Hepatocyte (in vitro differentiated cells): ENCODE results near the gene RNF34. TPM values are rescaled to one million over a fixed set of nuclear protein-coding genes. Genes with fewer than 3 reads are reported as not detected.

Source experiments
- DNase-seq: peaks from one replicate; pipeline ENCODE4 v3.0.0-alpha.2; 2016; ENCODE audit warnings: low spot score
- H2AFZ ChIP-seq: fragments of 200-600 bp; sonication (generic); 2 replicates; pipeline ENCODE4 v1.6.0; 2016; ENCODE audit warnings: antibody characterized with exemption, mild to moderate bottlenecking
- H3K27ac ChIP-seq: fragments of 200-600 bp; sonication (generic); 2 replicates; pipeline ENCODE4 v1.5.1; 2016; ENCODE audit warnings: mild to moderate bottlenecking
- H3K27me3 ChIP-seq: fragments of 200-600 bp; sonication (generic); 2 replicates; pipeline ENCODE4 v1.6.1; 2016
- H3K36me3 ChIP-seq: fragments of 200-600 bp; sonication (generic); replicated peaks from 2 replicates; pipeline ENCODE4 v1.5.1; 2016; ENCODE audit warnings: low read depth; ENCODE audit not compliant: insufficient read depth
- H3K4me1 ChIP-seq: fragments of 200-600 bp; sonication (generic); 2 replicates; pipeline ENCODE4 v1.5.1; 2016; ENCODE audit warnings: mild to moderate bottlenecking, moderate library complexity; ENCODE audit not compliant: insufficient read depth
- H3K4me2 ChIP-seq: fragments of 200-600 bp; sonication (generic); 2 replicates; pipeline ENCODE4 v1.6.0; 2016
- H3K4me3 ChIP-seq: fragments of 200-600 bp; sonication (generic); 2 replicates; pipeline ENCODE4 v1.5.1; 2016; ENCODE audit warnings: mild to moderate bottlenecking
- H3K79me2 ChIP-seq: fragments of 200-600 bp; sonication (generic); 2 replicates; pipeline ENCODE4 v1.6.0; 2017; ENCODE audit warnings: mild to moderate bottlenecking
- H3K9me2 ChIP-seq: fragments of 200-600 bp; sonication (generic); replicated peaks from 2 replicates; pipeline ENCODE4 v1.6.0; 2017; ENCODE audit warnings: mild to moderate bottlenecking; ENCODE audit not compliant: insufficient read depth
- H3K9me3 ChIP-seq: fragments of 200-600 bp; sonication (generic); 2 replicates; pipeline ENCODE4 v1.5.1; 2016; ENCODE audit warnings: low read depth, mild to moderate bottlenecking
- H4K20me1 ChIP-seq: fragments of 200-600 bp; sonication (generic); 2 replicates; pipeline ENCODE4 v1.6.0; 2016; ENCODE audit warnings: mild to moderate bottlenecking; ENCODE audit not compliant: insufficient read depth, poor library complexity, severe bottlenecking
- EZH2 ChIP-seq: fragments of 200-600 bp; sonication (generic); IDR thresholded peaks from 2 replicates; pipeline ENCODE4 v1.6.1; 2016; ENCODE audit warnings: antibody characterized with exemption, mild to moderate bottlenecking, borderline replicate concordance
- EZH2phosphoT487 ChIP-seq: fragments of 200-600 bp; sonication (generic); IDR thresholded peaks from one replicate; pipeline ENCODE4 v1.6.1; 2018; ENCODE audit warnings: antibody characterized with exemption, mild to moderate bottlenecking, low read depth, moderate library complexity; ENCODE audit not compliant: unreplicated experiment, severe bottlenecking
- WGBS: methylation state at CpG from one replicate; pipeline ENCODE4 v1.1.6; 2016; ENCODE audit warnings: low lambda C conversion rate; ENCODE audit errors: missing lambda C conversion rate; 5-methylcytosine and 5-hydroxymethylcytosine counted together
- polyA plus RNA-seq: library from polyadenylated mRNA; unstranded; fragments of >200 nt; fragmentation: Nextera tagmentation; extraction: Ambion mirVana; gene quantifications from 2 replicates; pipeline ENCODE4 v1.2.1, GENCODE V29; 2016
- total RNA-seq: library from RNA; depleted of rRNA; stranded (reverse); fragments of >200 nt; gene quantifications from 2 replicates; pipeline ENCODE4 v1.2.3, GENCODE V29; 2014
- TF ChIP-seq, protein P1 (sequence below): fragments of 200-600 bp; sonication (generic); IDR thresholded peaks from 2 replicates; pipeline ENCODE4 v1.5.1; 2016; ENCODE audit warnings: antibody characterized with exemption, mild to moderate bottlenecking; ENCODE audit not compliant: poor library complexity

Gene RNF34
- total and polyA plus RNA-seq, 2 experiments from 2014 or later = 37.0 to 42.2 TPM

DNA sequence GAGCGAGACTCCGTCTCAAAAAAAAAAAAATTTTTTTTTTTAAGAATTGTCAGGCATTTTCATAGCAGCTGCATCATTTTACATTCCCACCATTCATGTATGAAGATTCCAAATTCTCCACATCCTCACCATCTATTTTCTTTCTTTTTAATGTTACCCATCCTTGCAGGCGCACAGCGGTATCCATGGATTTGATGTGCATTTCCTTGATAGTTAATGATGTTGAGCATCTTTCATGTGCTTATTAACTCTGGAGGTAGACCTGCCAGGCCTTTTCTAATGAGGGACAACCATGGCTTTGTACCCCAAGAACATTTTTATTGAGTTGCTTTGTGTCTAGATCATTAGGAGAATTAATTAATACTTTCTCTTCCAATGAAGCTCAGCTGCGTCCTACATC is 1.6 kb upstream of the RNF34 start:
- TF ChIP-seq EZH2phosphoT487 (no peak), EZH2 (no peak)
- TF ChIP-seq, protein P1, sequence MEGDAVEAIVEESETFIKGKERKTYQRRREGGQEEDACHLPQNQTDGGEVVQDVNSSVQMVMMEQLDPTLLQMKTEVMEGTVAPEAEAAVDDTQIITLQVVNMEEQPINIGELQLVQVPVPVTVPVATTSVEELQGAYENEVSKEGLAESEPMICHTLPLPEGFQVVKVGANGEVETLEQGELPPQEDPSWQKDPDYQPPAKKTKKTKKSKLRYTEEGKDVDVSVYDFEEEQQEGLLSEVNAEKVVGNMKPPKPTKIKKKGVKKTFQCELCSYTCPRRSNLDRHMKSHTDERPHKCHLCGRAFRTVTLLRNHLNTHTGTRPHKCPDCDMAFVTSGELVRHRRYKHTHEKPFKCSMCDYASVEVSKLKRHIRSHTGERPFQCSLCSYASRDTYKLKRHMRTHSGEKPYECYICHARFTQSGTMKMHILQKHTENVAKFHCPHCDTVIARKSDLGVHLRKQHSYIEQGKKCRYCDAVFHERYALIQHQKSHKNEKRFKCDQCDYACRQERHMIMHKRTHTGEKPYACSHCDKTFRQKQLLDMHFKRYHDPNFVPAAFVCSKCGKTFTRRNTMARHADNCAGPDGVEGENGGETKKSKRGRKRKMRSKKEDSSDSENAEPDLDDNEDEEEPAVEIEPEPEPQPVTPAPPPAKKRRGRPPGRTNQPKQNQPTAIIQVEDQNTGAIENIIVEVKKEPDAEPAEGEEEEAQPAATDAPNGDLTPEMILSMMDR = no peak
- Histone ChIP-seq H3K4me1 (peaks cover 10% of the 10 kb centered on the region), H3K4me3 (no peak overlapping the region), H3K4me2 (peak overlapping the region; percentile 80), H3K9me3 (no peaks in the 10 kb centered on the region), H2AFZ (no peak overlapping the region), H3K27ac (no peak overlapping the region), H3K36me3 (no peaks in the 10 kb centered on the region), H3K9me2 (no peaks in the 10 kb centered on the region), H3K27me3 (no peaks in the 10 kb centered on the region), H4K20me1 (peaks cover 10% of the 10 kb centered on the region), H3K79me2 (peaks cover 38% of the 10 kb centered on the region)
- DNase-seq = no peak
- WGBS = 100% methylated on average over 5 of the region's 5 CpGs

DNA sequence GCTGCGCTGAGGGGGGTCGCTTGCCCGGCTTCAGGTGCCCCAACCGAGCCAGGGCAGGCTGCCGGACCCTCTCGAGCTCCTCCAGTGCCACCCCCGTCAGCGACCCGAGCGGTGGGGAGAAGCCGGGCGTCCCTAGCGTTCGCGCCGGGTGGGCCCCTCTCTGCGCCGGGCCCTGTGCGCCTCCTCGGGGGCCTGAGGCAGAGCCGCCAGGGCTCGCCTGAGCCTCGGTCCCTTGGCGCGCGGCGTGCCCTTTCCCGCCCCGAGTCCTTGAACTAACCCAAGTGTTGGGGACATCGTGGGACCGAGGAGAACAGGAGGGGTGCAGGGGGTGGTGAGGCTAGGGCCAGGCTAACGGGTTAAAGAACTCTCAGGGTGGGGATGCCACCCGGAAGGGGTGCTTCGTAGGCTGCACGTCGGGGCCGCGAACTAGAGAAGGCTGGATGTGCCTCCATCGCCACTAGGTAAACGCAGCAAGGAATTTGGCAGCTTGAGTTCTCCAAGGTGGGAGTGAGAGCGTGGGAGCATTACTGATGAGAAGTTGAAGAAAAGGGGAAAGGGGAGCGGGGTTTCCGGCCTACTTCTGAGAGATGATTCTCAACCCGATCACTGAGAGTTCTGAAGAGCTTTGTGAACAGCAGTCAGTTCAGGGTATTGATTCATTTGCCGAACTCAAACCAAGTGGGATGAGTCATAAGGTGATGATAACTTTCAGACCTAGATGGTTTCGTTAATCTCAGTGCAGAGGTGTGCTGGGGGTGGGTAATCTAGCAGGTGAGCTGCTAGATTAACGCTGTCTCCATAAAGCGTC is 618 bp downstream of the RNF34 start:
- DNase-seq = peak; percentile 61
- Histone ChIP-seq H3K9me3 (no peaks in the 10 kb centered on the region), H4K20me1 (peaks cover 17% of the 10 kb centered on the region)

DNA sequence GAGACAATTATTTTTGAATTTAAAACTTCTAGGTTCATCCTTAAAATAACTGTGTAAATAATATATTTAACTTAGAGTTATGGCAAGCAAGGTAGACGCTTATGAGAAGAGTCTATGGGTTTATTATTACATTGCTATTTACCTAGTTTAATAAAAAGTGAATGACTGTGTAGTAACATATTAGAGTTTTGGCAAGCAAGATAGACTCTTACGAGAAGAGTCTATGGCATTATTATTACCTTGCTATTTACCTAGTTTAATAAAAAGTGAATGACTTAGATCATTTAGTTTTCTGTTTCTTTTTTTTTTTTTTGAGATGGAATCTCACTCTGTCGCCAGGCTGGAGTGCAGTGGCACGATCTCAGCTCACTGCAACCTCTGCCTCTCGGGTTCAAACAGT is 3.8 kb downstream of the RNF34 start:
- Histone ChIP-seq H3K9me2 (no peaks in the 10 kb centered on the region), H3K36me3 (no peaks in the 10 kb centered on the region), H3K4me1 (peaks cover 11% of the 10 kb centered on the region), H3K4me3 (no peak overlapping the region), H3K9me3 (no peaks in the 10 kb centered on the region), H2AFZ (no peak overlapping the region), H3K4me2 (no peak overlapping the region), H3K79me2 (peaks cover 83% of the 10 kb centered on the region), H3K27ac (no peak overlapping the region), H4K20me1 (peaks cover 21% of the 10 kb centered on the region), H3K27me3 (no peaks in the 10 kb centered on the region)
- 95% methylated on average over 5 of the region's 5 CpGs for WGBS
- DNase-seq = no peak
- TF ChIP-seq EZH2phosphoT487 = no peak
- no peak for TF ChIP-seq EZH2
- TF ChIP-seq, protein P1 = no peak

More for the DNA sequence above, 618 bp downstream of the RNF34 start:
- H3K79me2 ChIP-seq = peaks cover 58% of the 10 kb centered on the region
- peaks cover 13% of the 10 kb centered on the region for H3K4me1 ChIP-seq
- no peaks in the 10 kb centered on the region for H3K9me2 ChIP-seq
- no peaks in the 10 kb centered on the region for H3K36me3 ChIP-seq
- no peaks in the 10 kb centered on the region for H3K27me3 ChIP-seq
- H3K27ac ChIP-seq = peak overlapping the region; percentile 88
- H3K4me3 ChIP-seq = peak overlapping the region; percentile 73
- TF ChIP-seq EZH2phosphoT487 (no peak), EZH2 (no peak)
- TF ChIP-seq, protein P1 = no peak
- H3K4me2 ChIP-seq = peak overlapping the region; percentile 81
- 1% methylated on average over 46 of the region's 48 CpGs for WGBS
- H2AFZ ChIP-seq = peak overlapping the region; percentile 53
